BE2C (cell line): Measurements from ENCODE around the gene EZH1. TPM values are rescaled to one million over a fixed set of nuclear protein-coding genes. Genes with fewer than 3 reads are reported as not detected.
A peak's percentile ranks its signal among the peaks of the same experiment; 100 is the strongest.

Experiments
- DNase-seq: peaks from one replicate; pipeline ENCODE4 v3.0.0-alpha.2; 2020
- H3K27me3 ChIP-seq: fragments of 250-450 bp; sonication (Bioruptor Pico); 2 replicates; pipeline ENCODE4 v1.5.1; 2020; ENCODE audit warnings: mild to moderate bottlenecking
- H3K36me3 ChIP-seq: fragments of 250-450 bp; sonication (Bioruptor Pico); 2 replicates; pipeline ENCODE4 v1.5.1; 2020; ENCODE audit warnings: mild to moderate bottlenecking
- H3K4me1 ChIP-seq: fragments of 250-450 bp; sonication (Bioruptor Pico); 2 replicates; pipeline ENCODE4 v1.5.1; 2020
- H3K4me3 ChIP-seq: 2 replicates; pipeline ENCODE4 v1.5.1; 2011; ENCODE audit warnings: low read depth, low read length
- H3K9me3 ChIP-seq: fragments of 250-450 bp; sonication (Bioruptor Pico); 2 replicates; pipeline ENCODE4 v1.5.1; 2020
- polyA plus RNA-seq: library from polyadenylated mRNA; unstranded; fragments of >200 nt; gene quantifications from one replicate; pipeline ENCODE4 v1.2.1, GENCODE V29; 2012; ENCODE audit warnings: low read depth, missing spikeins; ENCODE audit not compliant: insufficient read length, insufficient read depth
- TF ChIP-seq, protein P1 (sequence below): IDR thresholded peaks from 2 replicates; pipeline ENCODE4 v1.5.1; 2012; ENCODE audit warnings: mild to moderate bottlenecking, low read depth, low read length

Gene EZH1
- polyA plus RNA-seq, result 17.1 TPM

DNA sequence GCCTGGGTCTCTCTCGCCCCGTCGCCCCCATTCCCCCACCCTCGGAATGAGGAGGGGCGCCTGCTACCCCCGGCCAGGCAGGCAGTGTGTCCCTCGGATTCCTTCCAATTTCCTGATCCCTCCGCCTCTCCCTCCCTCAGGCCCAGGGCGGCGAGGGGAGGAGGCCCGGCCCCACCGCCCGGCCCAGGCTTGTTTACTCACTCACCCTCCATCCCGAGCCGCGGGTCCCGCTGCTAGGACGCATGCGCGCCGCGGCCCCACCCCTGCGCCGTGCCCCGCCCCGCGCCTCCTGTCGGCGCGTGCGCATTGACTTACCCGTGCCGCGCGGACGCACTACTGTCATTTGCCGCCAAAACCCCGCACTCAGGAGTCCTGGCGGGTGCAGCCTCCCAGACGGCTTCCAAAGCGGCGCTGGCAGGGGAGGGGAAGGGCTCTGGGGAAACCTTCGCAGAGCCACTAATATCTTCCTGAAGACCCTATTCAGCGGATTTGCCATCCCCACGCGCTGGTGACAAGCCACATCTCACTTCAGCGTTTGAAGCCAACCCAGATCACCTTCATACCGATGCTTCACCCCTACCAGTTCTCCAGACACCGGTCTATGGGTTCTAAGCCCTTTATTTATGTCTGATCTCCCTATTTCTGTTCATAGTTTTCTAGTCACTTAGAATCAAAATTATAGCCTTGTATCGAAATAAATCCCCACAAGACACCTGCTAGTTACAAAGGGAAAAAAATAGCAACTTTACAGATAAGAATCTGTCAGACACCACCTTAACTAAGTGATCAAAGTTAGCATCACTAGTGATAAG, at the start of gene EZH1:
Gene EZH1, minus strand, starts transcription at position 235 of the 812 bp plus-strand sequence. CDS start 16,099 bp downstream, outside the sequence.
- Histone ChIP-seq H3K9me3 (peaks cover 4% of the 10 kb centered on the region), H3K4me1 (no peaks in the 10 kb centered on the region), H3K4me3 (peak within 1 kb of the TSS; percentile 77), H3K36me3 (no peaks in the 10 kb centered on the region), H3K27me3 (no peaks in the 10 kb centered on the region)
- peak; percentile 96 for DNase-seq
- TF ChIP-seq, protein P1, sequence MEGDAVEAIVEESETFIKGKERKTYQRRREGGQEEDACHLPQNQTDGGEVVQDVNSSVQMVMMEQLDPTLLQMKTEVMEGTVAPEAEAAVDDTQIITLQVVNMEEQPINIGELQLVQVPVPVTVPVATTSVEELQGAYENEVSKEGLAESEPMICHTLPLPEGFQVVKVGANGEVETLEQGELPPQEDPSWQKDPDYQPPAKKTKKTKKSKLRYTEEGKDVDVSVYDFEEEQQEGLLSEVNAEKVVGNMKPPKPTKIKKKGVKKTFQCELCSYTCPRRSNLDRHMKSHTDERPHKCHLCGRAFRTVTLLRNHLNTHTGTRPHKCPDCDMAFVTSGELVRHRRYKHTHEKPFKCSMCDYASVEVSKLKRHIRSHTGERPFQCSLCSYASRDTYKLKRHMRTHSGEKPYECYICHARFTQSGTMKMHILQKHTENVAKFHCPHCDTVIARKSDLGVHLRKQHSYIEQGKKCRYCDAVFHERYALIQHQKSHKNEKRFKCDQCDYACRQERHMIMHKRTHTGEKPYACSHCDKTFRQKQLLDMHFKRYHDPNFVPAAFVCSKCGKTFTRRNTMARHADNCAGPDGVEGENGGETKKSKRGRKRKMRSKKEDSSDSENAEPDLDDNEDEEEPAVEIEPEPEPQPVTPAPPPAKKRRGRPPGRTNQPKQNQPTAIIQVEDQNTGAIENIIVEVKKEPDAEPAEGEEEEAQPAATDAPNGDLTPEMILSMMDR, result no peak

DNA sequence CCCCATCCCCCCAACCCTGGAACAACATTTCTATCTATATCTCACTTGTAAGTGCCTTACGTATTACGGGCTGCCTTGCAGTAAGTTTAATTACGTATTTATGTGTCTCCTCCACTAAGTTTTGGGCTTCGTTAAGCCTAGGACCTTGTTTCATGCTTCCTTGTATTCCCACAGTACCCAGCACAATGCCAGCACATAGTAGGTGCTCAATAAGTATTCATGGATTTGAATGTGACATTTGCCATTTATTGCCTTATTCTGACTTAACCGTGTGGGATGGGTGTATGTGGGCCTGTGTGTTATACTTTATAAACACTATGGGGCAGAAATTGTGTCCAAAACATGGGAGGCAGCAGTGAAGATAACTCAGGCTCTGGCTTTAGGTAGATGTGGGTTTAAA, 47.7 kb upstream of the EZH1 start:
- DNase-seq, result no peak
- H3K4me1 ChIP-seq, result no peaks in the 10 kb centered on the region
- H3K36me3 ChIP-seq, result no peaks in the 10 kb centered on the region
- TF ChIP-seq, protein P1, result no peak
- no peaks in the 10 kb centered on the region for H3K9me3 ChIP-seq
- H3K27me3 ChIP-seq, result peaks cover 26% of the 10 kb centered on the region
- H3K4me3 ChIP-seq, result no peak overlapping the region

DNA sequence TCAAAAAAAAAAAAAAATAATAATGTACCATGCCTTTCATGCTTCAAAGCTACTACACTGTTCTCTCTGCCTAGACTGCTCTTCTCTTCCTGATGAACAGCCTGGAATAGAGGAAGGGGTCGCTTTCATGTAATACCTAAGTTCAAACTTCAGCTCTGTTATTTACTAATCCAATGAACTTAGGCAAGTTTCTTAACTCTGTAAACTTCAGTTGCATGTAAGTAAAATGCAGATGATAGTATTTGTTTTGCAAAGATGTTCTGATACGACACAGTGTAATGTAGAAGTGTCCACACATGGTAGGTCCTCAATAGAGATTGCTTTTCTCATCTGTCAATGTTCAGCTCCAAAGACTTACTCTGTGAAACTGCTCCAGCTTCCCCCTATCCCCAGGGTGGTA, 47.1 kb upstream of the EZH1 start:
- no peak for DNase-seq
- no peak overlapping the region for H3K4me3 ChIP-seq
- TF ChIP-seq, protein P1, result no peak
- H3K36me3 ChIP-seq, result no peaks in the 10 kb centered on the region
- no peaks in the 10 kb centered on the region for H3K4me1 ChIP-seq
- peaks cover 32% of the 10 kb centered on the region for H3K27me3 ChIP-seq
- no peaks in the 10 kb centered on the region for H3K9me3 ChIP-seq

GRCh38 chr17:42787266-42787665, 42.4 kb upstream of the EZH1 start:
- TF ChIP-seq, protein P1, result no peak
- peaks cover 4% of the 10 kb centered on the region for H3K9me3 ChIP-seq
- H3K4me3 ChIP-seq, result no peak overlapping the region
- DNase-seq, result no peak
- H3K36me3 ChIP-seq, result no peaks in the 10 kb centered on the region
- no peaks in the 10 kb centered on the region for H3K4me1 ChIP-seq
- peaks cover 79% of the 10 kb centered on the region for H3K27me3 ChIP-seq

DNA sequence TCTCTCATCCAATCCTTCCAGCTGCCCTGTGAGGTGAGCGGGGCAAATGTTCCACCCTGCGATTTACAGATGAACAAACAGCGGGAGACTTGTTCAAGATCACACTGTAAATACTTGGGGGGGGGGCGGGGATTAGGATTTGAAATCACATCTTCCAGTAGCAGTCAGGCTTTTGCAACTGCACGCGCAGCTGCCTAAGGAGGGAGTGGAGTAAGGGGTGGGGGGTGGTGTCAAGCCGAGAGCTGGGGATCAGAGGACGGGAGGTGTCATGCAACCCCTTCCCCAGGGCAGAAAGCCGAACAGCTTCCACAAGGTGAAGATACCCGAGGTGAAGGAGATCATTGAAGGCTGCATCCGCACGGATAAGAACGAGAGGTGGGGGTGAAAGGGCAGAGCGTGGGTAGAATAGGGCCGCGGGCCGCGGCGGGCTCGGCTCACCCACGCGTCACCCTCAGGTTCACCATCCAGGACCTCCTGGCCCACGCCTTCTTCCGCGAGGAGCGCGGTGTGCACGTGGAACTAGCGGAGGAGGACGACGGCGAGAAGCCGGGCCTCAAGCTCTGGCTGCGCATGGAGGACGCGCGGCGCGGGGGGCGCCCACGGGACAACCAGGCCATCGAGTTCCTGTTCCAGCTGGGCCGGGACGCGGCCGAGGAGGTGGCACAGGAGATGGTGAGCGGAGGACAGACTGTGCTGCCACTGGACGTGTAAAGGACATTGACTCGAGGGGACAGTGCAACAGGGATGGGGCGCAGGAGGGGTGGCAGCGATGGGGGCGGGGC, 40.2 kb upstream of the EZH1 start:
- H3K27me3 ChIP-seq, result peaks cover 91% of the 10 kb centered on the region
- no peak overlapping the region for H3K4me3 ChIP-seq
- TF ChIP-seq, protein P1, result no peak
- H3K4me1 ChIP-seq, result no peaks in the 10 kb centered on the region
- H3K9me3 ChIP-seq, result peaks cover 4% of the 10 kb centered on the region
- no peak for DNase-seq
- H3K36me3 ChIP-seq, result no peaks in the 10 kb centered on the region; the same call in 1 of the 2 replicates
